GM19240 (cell line): ENCODE data around the gene MRC2.

Experiments
- DNase-seq: peaks from one replicate; pipeline ENCODE4 v3.0.0; 2011; ENCODE audit warnings: low spot score; ENCODE audit not compliant: insufficient read length

MRC2 gene

GRCh38 chr17:62716834-62717588 is 89.5 kb downstream of the MRC2 start:
- DNase-seq, result no peak

DNA sequence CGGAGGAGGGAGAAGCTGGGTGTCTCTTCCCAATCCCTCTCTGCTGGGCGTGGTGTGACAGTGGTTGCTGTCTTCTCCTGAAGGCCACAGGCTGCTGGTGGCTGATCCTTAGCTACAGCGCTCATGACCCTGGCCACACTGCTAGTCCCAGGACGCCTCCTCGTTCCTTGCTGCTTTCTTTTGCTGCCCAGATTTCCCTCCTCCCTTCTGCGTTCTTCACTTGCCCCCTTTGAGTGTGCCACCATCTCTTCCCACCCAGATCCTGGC is 90.1 kb downstream of the MRC2 start:
- DNase-seq, result no peak

DNA sequence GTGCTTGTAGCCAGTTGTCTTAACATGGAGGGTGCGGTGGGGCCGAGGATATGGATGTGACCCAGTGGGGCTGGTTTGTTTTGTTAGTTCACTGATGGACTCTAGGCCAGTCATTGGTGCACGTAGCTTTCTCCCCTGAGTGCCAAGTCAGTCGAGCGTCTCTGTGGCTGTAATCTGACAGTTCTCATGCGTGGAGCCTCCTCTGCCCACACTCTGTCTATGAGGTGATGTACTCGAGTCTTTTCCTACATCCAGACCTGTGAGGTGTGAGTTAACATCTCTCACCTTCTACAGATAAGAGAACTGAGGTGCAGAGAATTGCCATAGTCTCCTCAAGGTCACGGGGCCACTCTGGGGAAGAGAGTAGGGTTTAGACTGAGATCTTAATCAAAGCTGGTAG is 90.4 kb downstream of the MRC2 start:
- DNase-seq, result no peak

GRCh38 chr17:62718429-62718828 is 91.0 kb downstream of the MRC2 start:
- no peak for DNase-seq

DNA sequence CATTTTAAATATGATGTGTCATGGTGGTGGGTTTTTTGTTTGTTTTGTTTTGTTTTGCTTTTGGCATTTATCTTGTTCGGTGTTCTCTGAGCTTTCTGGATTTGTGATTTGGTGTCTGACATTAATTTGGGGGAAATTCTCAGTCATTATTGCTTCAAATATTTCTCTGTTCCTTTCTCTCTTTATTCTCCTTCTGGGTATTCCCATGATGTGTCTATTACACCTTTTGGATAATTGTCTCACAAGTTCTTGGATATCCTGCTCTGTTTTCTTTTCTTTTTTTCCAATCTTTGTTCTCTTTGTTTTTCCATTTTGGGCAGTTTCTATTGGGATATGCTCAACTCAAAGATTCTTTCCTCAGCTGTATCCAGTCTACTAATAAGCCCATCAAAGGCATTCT is 92.1 kb downstream of the MRC2 start:
- no peak for DNase-seq

DNA sequence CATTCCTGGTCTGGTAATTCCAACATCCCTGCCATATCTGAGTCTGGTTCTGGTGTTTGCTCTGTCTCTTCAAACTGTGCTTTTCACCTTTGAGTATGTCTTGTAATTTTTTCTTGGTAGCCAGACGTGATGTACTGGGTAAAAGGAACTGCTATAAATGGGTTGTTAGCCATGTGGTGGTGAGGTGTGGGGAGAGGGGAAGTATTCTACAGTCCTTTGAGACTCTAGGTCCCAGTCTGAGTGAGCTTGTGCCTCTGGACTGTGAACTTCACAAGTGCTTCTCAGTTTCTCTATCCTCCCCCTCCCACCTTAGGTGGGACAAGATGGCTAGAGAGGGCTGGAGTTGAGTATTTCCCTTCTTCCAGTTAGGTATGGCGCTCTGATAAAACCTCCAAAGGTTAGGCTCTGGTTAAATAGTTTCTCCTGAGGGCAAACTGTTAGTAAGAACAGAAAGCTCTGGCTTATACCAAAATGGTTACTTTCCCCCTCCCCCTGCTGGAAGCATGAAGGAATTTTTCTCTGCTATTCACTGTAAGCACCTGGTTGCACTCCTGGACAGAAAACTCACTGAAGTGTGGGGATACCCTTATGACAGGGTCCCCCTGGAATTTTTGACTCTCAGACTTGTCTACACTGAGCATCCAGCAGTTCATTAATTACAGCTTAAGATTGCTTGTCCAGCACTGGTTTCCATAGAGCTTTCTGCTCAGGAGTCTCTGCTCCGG is 92.8 kb downstream of the MRC2 start:
- DNase-seq, result no peak

GRCh38 chr17:62722625-62723024 is 95.2 kb downstream of the MRC2 start:
- DNase-seq, result no peak

GRCh38 chr17:62723842-62724241 is 96.4 kb downstream of the MRC2 start:
- no peak for DNase-seq

GRCh38 chr17:62724398-62725146 is 97.1 kb downstream of the MRC2 start:
- peak; percentile 64 for DNase-seq

DNA sequence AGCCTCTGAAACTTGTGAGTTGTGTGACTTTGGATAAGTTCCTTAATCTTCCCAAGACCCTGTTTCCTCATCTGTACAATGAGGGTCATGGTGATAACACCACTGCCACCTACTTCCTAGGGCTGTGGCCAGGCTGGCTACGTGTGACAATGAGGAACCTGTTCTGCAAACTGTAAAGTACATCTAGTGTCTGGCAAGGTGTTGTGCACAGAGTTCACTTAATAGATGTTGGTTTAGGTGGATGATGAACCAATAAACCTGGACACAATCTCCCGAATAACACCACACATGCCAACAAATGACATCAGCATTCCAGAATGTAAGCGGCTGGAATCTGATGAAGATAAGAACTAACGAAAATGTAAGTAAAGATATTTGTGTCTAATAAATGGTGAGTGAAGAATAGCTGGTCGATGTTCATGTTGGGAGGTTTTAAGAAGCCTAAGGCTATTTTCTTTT is 98.3 kb downstream of the MRC2 start:
- DNase-seq, result no peak

GRCh38 chr17:62727916-62728672 is 100.6 kb downstream of the MRC2 start:
- DNase-seq, result no peak

- no peak for DNase-seq
These were observed 104.7 kb downstream of the MRC2 start for GRCh38 chr17:62732125-62732524.

DNA sequence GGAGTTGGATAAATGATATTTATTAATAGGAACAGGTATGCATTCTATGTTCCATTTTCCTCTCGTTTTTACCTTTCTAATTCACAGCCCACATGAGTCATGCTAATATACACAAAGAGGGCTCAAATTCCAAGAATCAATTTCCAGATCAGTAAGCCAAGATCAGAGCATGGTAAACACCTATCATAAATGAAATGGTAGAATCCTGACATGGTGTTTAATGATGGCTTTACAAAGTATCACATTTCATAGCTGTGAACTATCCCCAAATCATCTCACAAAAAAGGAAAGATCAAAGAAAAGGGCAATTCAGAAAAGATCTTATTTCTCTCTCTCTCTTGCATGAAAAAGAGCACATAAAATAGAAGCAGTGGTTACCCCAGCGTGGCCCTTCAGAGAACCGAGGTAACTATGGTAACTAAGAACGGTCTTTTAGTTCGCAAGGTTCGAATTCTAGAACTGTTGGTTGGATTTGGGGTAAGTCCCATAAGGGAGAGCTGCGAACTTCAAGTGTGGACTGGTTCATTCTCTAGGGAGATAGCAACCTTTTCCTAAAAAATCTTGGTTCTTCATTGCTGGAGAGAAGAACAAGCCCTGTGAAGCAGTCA is 107.7 kb downstream of the MRC2 start:
- DNase-seq, result no peak

DNA sequence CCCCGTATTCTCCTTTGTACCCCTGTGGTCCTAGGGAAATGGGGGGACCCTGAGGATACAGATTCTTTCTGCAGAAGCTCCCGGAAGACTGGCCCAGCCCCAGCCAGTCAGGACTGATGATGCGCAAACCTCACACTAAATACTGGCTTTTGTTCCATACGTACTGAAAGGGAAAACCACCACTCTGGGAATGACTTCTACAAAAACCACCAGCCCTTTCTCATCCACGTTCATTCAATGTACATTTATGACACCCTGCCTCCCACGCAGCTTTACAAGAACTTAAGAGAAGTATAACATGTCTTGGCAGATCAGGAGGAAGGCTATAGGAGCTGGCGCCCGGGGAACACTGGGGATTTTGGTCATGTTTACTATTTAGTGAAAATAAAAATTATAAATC is 110.0 kb downstream of the MRC2 start:
- DNase-seq, result no peak

DNA sequence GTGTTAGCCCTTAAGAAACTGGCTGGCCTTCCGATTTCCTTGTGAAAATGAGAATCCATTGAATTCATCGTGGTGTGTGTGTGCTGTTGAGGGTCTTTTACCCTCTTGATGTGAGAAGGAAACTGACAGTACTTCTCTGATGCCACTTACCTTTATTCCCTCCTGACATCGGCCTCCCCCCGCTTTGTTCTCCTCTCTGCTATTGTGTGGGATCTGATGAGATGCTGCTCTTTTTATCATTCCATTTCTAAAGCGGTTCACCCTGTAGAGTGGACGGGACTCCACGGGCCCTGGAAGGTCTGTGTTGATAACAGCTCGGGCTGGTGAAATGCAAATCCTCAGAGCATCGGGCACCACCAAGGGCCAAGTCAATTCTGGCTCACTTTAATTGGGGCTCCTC is 110.8 kb downstream of the MRC2 start:
- DNase-seq, result no peak

DNA sequence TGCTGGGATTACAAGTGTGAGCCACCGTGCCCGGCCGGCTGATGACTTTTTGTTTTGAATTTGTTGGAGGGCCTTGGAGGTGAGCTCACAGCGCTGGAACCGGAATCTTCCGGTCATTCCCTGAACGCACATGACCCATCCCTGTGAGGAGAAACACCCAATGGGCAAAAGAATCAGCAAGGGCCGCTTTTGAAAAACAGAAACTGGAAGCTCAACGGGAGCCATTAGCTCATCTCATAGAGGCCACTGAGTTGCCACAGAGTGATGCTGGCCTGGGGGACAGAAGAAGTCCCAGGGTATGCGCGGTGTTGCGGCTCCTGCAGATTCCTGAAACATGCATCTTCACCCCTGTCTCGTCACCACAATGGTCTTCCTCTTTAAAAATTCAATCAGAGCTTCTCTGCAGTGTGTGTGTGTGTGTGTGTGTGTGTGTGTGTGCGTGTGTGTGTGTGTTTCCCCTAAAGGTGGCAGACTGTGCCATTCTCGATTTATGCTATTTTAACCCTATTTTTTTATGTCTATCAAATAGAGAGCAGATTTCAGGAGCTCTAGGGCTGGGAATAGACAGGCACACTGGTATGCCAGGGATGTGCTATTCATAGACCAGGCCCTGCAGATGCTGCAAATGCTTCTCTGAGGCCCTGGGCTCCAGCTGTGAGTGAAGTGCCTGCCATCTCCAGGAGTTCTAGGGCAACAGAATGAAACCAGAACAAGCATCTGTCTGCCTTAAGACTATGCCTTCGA is 112.3 kb downstream of the MRC2 start:
- no peak for DNase-seq

DNA sequence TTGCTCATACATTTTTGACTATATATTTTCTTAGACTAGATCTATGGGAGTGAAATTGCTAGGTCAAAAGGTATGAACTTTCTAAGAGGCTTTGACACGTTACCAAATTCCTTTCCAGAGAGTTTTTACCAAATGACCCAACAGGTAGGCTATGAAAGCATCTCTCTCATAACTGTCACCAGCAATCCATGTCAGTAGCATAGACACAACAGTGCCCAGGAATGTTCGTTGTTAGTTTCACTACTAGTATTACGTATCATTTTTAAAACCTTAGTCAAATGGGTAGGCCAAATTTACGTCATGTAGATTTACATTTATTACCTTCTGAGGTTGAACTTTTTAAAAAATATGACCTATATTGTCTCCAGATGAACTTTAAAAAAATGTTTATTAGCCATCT is 113.8 kb downstream of the MRC2 start:
- DNase-seq, result no peak
